K562 (cell line): ENCODE data around the gene PPOX. TPM values are rescaled to one million over a fixed set of nuclear protein-coding genes. Genes with fewer than 3 reads are reported as not detected.
A peak's percentile ranks its signal among the peaks of the same experiment; 100 is the strongest.

Source experiments
- CSDE1 ChIP-seq, 2 experiments: fragments of 450-650 bp; IDR thresholded peaks; 2 replicates each; pipeline ENCODE4 v1.6.1; 2016; ENCODE audit warnings: mild to moderate bottlenecking in 1 of 2
- DNMT1 ChIP-seq: fragments of 450-650 bp; IDR thresholded peaks from 2 replicates; pipeline ENCODE4 v1.6.1; 2016; ENCODE audit warnings: antibody characterized with exemption, mild to moderate bottlenecking
- FOXA3 ChIP-seq, 2 experiments: fragments of 450-650 bp in 1 of 2; sonication (generic) in 1 of 2; formaldehyde crosslinking; IDR thresholded peaks in 1 of 2; conservative IDR thresholded peaks in 1 of 2; 2 replicates each; pipeline versions ENCODE4 v1.4.0 to v1.8.0; 2020 to 2022; ENCODE audit warnings: mild to moderate bottlenecking in 2 of 2, missing genetic modification reagents in 1 of 2
- GABPB2 ChIP-seq: fragments of 250-450 bp; sonication (Bioruptor Pico); conservative IDR thresholded peaks from 2 replicates; pipeline ENCODE4 v1.5.1; 2021; ENCODE audit warnings: mild to moderate bottlenecking
- MAFG ChIP-seq: fragments of 450-650 bp; conservative IDR thresholded peaks from 2 replicates; pipeline ENCODE4 v1.6.1; 2016; ENCODE audit warnings: missing genetic modification characterization, missing compliant biosample characterization
- RBM22 ChIP-seq: fragments of 200-400 bp; formaldehyde crosslinking; IDR thresholded peaks from 2 replicates; pipeline ENCODE4 v1.6.1; 2018; ENCODE audit warnings: low read length, low read depth; ENCODE audit not compliant: poor library complexity, severe bottlenecking
- RBM34 ChIP-seq: fragments of 200-400 bp; formaldehyde crosslinking; IDR thresholded peaks from 2 replicates; pipeline ENCODE4 v1.6.1; 2018; ENCODE audit warnings: low read length, borderline replicate concordance; ENCODE audit not compliant: insufficient read depth
- RBM39 ChIP-seq: fragments of 200-400 bp; formaldehyde crosslinking; optimal IDR thresholded peaks from 2 replicates; pipeline ENCODE3; 2018; ENCODE audit warnings: low read depth, low read length
- SMAD3 ChIP-seq: fragments of 450-650 bp; formaldehyde crosslinking; conservative IDR thresholded peaks from 2 replicates; pipeline ENCODE4 v1.4.0; 2020; ENCODE audit warnings: mild to moderate bottlenecking
- SRSF7 ChIP-seq: fragments of 200-400 bp; formaldehyde crosslinking; optimal IDR thresholded peaks from 2 replicates; pipeline ENCODE3; 2017; ENCODE audit warnings: mild to moderate bottlenecking, low read depth, low read length
- ZC3H8 ChIP-seq: fragments of 450-650 bp; IDR thresholded peaks from 2 replicates; pipeline ENCODE4 v1.6.1; 2017
- ZNF263 ChIP-seq: sonication (generic); formaldehyde crosslinking; IDR thresholded peaks from 2 replicates; pipeline ENCODE4 v1.8.0; 2022; ENCODE audit warnings: mild to moderate bottlenecking, missing genetic modification reagents, borderline replicate concordance
- ZNF316 ChIP-seq: fragments of 450-650 bp; IDR thresholded peaks from 2 replicates; pipeline ENCODE4 v1.6.1; 2016
- ZNF830 ChIP-seq: fragments of 250-450 bp; sonication (Bioruptor Pico); IDR thresholded peaks from 2 replicates; pipeline ENCODE4 v1.5.0; 2021; ENCODE audit warnings: mild to moderate bottlenecking
- polyA plus RNA-seq, 8 experiments: library from polyadenylated mRNA; depleted of rRNA in 4 of 8; stranded (reverse) in 5 of 8; unstranded in 3 of 8; fragments of >200 nt; fragmentation: Nextera tagmentation in 2 of 8; fragmentation: Illumina TruSeq in 1 of 8; extraction: Ambion mirVana in 2 of 8; extraction: Trizol in 1 of 8; gene quantifications; 2 replicates each; pipeline versions ENCODE4 v1.2.1 to v1.2.3, GENCODE V29; 2011 to 2014; ENCODE audit warnings: inconsistent platforms in 1 of 8, missing spikeins in 1 of 8
- total RNA-seq, 7 experiments: library from RNA; depleted of rRNA in 6 of 7; stranded (reverse); fragments of >200 nt in 6 of 7; fragmentation: Illumina TruSeq in 2 of 7; extraction: Trizol in 2 of 7; gene quantifications; 2 replicates each; pipeline versions ENCODE4 v1.2.1 to v1.2.3, GENCODE V29; 2011 to 2021; ENCODE audit warnings: low replicate concordance in 1 of 7
- TF ChIP-seq, protein P1 (sequence below), 2 experiments: fragments of 150-350 bp in 1 of 2; IDR thresholded peaks; 2 replicates each; pipeline ENCODE4 v1.6.1; 2012 to 2016; ENCODE audit warnings: low read depth in 2 of 2, low read length in 2 of 2, mild to moderate bottlenecking in 1 of 2, moderate library complexity in 1 of 2
- TF ChIP-seq, protein P2 (sequence below): fragments of 450-650 bp; IDR thresholded peaks from 2 replicates; pipeline ENCODE4 v1.6.1; 2016
- TF ChIP-seq, protein P3 (sequence below): fragments of 250-450 bp; sonication (Bioruptor Pico); IDR thresholded peaks from 2 replicates; pipeline ENCODE4 v1.8.0; 2022; ENCODE audit warnings: moderate library complexity, mild to moderate bottlenecking, inconsistent platforms
- TF ChIP-seq, protein P4 (sequence below): fragments of 250-450 bp; sonication (Bioruptor Pico); IDR thresholded peaks from 2 replicates; pipeline ENCODE4 v1.8.0; 2021; ENCODE audit warnings: mild to moderate bottlenecking, moderate library complexity
- TF ChIP-seq, protein P5 (sequence below): sonication (generic); IDR thresholded peaks from 2 replicates; pipeline ENCODE4 v1.6.1; 2016

PPOX gene
- total and polyA plus RNA-seq, 9 of the 15 experiments (the other 6 are each of a cell fraction or from before 2014, with no cell fraction given): 17.0 to 57.1 (median 38.9) TPM

DNA sequence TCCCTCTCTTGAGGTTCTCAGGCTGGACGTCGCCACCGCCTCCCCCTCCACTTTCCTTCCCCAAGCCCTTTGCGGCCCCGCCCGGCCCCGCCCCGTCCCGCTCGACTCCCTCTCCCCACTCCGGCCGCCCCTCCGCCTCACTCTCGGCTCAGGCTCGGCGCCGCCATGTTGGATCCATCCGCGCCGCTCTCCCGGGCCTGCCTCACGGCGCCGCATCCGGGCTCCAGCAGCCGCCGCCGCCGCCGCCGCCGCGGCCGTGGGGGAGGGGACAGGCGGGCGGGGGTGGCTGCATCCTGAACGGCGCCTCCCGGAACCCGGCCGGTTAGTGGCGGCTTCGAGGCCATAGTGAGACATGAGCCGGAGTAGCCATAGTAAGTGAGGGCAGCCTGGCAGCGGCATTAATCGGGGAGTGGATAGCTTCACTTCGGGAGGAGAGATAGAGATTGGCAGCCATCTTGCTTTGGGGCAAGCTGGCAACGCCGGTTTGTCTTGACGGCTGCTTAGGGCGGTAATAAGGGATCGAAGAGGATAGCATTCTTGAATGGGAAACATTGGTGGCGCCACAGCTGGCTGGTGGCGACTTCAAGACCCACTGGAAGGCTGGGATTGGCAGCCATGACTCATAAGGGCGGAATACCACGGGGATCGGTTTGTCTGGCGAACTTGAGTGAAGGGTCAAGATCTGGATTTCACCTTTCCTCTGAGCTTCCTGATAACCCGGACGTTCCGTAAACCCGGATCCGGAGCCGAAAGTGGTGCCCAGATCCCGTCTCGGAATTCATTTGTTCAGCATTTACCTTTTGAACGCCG is 33.6 kb upstream of the PPOX start, which contains the start of gene DEDD (continued):
- TF ChIP-seq, protein P1, sequence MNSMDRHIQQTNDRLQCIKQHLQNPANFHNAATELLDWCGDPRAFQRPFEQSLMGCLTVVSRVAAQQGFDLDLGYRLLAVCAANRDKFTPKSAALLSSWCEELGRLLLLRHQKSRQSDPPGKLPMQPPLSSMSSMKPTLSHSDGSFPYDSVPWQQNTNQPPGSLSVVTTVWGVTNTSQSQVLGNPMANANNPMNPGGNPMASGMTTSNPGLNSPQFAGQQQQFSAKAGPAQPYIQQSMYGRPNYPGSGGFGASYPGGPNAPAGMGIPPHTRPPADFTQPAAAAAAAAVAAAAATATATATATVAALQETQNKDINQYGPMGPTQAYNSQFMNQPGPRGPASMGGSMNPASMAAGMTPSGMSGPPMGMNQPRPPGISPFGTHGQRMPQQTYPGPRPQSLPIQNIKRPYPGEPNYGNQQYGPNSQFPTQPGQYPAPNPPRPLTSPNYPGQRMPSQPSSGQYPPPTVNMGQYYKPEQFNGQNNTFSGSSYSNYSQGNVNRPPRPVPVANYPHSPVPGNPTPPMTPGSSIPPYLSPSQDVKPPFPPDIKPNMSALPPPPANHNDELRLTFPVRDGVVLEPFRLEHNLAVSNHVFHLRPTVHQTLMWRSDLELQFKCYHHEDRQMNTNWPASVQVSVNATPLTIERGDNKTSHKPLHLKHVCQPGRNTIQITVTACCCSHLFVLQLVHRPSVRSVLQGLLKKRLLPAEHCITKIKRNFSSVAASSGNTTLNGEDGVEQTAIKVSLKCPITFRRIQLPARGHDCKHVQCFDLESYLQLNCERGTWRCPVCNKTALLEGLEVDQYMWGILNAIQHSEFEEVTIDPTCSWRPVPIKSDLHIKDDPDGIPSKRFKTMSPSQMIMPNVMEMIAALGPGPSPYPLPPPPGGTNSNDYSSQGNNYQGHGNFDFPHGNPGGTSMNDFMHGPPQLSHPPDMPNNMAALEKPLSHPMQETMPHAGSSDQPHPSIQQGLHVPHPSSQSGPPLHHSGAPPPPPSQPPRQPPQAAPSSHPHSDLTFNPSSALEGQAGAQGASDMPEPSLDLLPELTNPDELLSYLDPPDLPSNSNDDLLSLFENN (IDR thresholded peaks at IDR 0.05; ENCODE audit: low read depth in 2 of 2, low read length in 2 of 2): no peak
- TF ChIP-seq RBM39: no peak
- no peak for TF ChIP-seq SRSF7
- peak in 1 of 2 experiments; percentile 94; a peak in 2 of 4 replicates for TF ChIP-seq CSDE1 (IDR thresholded peaks at IDR 0.05)
- TF ChIP-seq MAFG (tag): no peak
- no peak for TF ChIP-seq GABPB2 (CRISPR knock-in tag)
- no peak for TF ChIP-seq ZNF316
- no peak for TF ChIP-seq ZNF830
- TF ChIP-seq RBM22: peak; percentile 48
- TF ChIP-seq, protein P2, sequence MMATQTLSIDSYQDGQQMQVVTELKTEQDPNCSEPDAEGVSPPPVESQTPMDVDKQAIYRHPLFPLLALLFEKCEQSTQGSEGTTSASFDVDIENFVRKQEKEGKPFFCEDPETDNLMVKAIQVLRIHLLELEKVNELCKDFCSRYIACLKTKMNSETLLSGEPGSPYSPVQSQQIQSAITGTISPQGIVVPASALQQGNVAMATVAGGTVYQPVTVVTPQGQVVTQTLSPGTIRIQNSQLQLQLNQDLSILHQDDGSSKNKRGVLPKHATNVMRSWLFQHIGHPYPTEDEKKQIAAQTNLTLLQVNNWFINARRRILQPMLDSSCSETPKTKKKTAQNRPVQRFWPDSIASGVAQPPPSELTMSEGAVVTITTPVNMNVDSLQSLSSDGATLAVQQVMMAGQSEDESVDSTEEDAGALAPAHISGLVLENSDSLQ: peak; percentile 84
- TF ChIP-seq, protein P3, sequence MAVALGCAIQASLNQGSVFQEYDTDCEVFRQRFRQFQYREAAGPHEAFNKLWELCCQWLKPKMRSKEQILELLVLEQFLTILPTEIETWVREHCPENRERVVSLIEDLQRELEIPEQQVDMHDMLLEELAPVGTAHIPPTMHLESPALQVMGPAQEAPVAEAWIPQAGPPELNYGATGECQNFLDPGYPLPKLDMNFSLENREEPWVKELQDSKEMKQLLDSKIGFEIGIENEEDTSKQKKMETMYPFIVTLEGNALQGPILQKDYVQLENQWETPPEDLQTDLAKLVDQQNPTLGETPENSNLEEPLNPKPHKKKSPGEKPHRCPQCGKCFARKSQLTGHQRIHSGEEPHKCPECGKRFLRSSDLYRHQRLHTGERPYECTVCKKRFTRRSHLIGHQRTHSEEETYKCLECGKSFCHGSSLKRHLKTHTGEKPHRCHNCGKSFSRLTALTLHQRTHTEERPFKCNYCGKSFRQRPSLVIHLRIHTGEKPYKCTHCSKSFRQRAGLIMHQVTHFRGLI: no peak
- TF ChIP-seq SMAD3: no peak
- TF ChIP-seq ZNF263 (CRISPR knock-in tag): no peak
- TF ChIP-seq FOXA3 (CRISPR knock-in tag; conservative IDR thresholded peaks at IDR 0.05 in 1 of 2, IDR thresholded peaks at IDR 0.05 in 1 of 2): no peak
- TF ChIP-seq, protein P4, sequence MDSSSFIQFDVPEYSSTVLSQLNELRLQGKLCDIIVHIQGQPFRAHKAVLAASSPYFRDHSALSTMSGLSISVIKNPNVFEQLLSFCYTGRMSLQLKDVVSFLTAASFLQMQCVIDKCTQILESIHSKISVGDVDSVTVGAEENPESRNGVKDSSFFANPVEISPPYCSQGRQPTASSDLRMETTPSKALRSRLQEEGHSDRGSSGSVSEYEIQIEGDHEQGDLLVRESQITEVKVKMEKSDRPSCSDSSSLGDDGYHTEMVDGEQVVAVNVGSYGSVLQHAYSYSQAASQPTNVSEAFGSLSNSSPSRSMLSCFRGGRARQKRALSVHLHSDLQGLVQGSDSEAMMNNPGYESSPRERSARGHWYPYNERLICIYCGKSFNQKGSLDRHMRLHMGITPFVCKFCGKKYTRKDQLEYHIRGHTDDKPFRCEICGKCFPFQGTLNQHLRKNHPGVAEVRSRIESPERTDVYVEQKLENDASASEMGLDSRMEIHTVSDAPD (CRISPR knock-in tag): no peak
- TF ChIP-seq, protein P5, sequence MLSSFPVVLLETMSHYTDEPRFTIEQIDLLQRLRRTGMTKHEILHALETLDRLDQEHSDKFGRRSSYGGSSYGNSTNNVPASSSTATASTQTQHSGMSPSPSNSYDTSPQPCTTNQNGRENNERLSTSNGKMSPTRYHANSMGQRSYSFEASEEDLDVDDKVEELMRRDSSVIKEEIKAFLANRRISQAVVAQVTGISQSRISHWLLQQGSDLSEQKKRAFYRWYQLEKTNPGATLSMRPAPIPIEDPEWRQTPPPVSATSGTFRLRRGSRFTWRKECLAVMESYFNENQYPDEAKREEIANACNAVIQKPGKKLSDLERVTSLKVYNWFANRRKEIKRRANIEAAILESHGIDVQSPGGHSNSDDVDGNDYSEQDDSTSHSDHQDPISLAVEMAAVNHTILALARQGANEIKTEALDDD: peak; percentile 27; the same call in 1 of the 2 replicates
- no peak for TF ChIP-seq RBM34
- TF ChIP-seq ZC3H8: no peak
- 0 out of 2 replicates have a peak, but pooled peaks have one; percentile 10 for TF ChIP-seq DNMT1
